Erythroblast (primary cell): Measurements from ENCODE around the gene TMEM82.

Experiments
- GATA1 ChIP-seq: IDR thresholded peaks from 2 replicates; pipeline ENCODE4 v1.6.1; 2011; ENCODE audit warnings: low read depth, mild to moderate bottlenecking, control low read depth, low read length, moderate library complexity
- POLR2A ChIP-seq: IDR thresholded peaks from 2 replicates; pipeline ENCODE4 v1.6.1; 2011; ENCODE audit warnings: mild to moderate bottlenecking, low read length

- TF ChIP-seq POLR2A (no peak), GATA1 (no peak)
Observed at GRCh38 chr1:15756143-15757015, 14.1 kb downstream of the TMEM82 start.
